ENCODE data around the gene HOXB5.

DNA sequence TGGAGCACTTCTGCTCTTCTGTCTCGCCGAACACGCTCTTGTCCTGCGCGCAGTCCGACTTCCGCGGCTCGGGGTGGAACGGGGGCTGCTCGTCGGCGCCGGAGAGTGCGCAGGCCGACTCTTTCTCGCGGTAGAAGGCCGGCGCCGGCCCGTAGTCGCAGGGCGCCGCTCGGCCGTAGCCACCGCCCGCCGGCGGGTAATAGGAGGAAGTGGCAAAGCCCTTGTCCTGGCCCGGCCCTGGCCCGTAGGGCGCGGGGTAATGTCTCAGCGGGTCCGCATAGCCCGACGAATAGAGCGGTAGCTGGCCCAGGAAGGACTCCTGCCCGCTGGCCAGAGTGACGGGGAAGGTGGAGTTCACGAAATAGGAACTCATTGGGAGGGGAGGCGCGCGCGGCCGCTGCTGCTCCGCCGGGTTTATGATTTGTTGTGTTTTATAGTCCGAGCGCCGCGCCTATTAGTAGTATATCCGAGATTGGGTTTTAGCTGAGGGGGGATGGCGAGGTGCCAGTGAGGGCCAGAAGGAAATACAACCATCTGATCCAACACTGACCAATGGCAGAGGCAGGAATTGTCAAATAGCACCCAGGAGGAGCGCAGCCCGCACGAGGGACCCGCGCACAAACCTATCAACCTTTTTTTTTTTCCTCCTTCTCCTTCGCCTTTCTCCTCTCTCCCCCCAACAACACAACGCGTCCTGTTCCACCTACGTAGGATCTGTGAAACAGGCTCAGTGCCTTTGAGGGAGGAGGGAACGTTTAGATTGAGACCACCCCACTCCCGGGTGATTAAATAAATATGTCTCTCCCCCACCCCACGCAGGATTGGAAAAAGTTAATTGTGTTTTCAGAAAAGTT is 4.4 kb upstream of the HOXB5 start:
- TF ChIP-seq CTCF (conservative IDR thresholded peaks at IDR 0.05 in 1 of 2, IDR thresholded peaks at IDR 0.05 in 1 of 2; ENCODE audit: extremely low read depth in 1 of 2, insufficient read depth in 1 of 2, low read depth in 1 of 2, low read length in 2 of 2), result no peak
- no peak for TF ChIP-seq EZH2 (IDR thresholded peaks at IDR 0.05; ENCODE audit: borderline replicate concordance, low read length)
